GM21737 (cell line): ENCODE data around the gene TAS1R3.

Source experiments
- ATAC-seq: cut with Tn5 transposase; IDR thresholded peaks from one replicate; pipeline ENCODE4 v1.9.1; 2021; ENCODE audit warnings: mild to moderate bottlenecking, moderate library complexity; ENCODE audit not compliant: unreplicated experiment

Gene TAS1R3

GRCh38 chr1:1331068-1331965, at the start of gene TAS1R3:
Gene TAS1R3, plus strand, starts transcription at chr1:1331280. Its CDS starts 66 bp downstream, at chr1:1331346.
- no peak for ATAC-seq

GRCh38 chr1:1281533-1282321, 49.4 kb upstream of the TAS1R3 start:
- no peak for ATAC-seq

GRCh38 chr1:1282998-1283397, 48.1 kb upstream of the TAS1R3 start:
- no peak for ATAC-seq

- ATAC-seq = no peak
Measured at GRCh38 chr1:1283821-1284220, 47.3 kb upstream of the TAS1R3 start.

GRCh38 chr1:1284221-1285101, 46.6 kb upstream of the TAS1R3 start:
- ATAC-seq = no peak

- ATAC-seq = no peak
Measured at GRCh38 chr1:1285102-1285571, 45.9 kb upstream of the TAS1R3 start.

DNA sequence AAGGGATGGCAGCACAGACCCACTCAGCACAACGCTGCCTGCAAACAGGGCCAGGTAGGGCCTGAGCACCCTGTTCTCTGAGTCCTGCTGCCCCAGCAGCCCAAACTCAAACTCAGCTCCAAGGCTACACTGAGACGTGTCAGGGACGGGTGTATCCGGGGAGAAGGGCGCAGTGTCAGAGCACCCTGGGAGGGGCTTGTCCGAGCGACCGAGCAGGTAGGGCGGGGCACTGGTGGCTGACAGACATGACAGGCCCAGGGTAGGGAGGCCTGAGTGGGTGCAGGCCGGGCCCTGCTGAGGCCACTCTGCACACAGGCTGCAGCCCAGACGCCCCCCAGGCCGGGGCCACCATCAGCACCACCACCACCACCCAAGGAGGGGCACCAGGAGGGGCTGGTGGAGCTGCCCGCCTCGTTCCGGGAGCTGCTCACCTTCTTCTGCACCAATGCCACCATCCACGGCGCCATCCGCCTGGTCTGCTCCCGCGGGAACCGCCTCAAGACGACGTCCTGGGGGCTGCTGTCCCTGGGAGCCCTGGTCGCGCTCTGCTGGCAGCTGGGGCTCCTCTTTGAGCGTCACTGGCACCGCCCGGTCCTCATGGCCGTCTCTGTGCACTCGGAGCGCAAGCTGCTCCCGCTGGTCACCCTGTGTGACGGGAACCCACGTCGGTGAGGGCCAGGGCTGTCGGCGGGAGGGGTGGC, 45.3 kb upstream of the TAS1R3 start:
- no peak for ATAC-seq

DNA sequence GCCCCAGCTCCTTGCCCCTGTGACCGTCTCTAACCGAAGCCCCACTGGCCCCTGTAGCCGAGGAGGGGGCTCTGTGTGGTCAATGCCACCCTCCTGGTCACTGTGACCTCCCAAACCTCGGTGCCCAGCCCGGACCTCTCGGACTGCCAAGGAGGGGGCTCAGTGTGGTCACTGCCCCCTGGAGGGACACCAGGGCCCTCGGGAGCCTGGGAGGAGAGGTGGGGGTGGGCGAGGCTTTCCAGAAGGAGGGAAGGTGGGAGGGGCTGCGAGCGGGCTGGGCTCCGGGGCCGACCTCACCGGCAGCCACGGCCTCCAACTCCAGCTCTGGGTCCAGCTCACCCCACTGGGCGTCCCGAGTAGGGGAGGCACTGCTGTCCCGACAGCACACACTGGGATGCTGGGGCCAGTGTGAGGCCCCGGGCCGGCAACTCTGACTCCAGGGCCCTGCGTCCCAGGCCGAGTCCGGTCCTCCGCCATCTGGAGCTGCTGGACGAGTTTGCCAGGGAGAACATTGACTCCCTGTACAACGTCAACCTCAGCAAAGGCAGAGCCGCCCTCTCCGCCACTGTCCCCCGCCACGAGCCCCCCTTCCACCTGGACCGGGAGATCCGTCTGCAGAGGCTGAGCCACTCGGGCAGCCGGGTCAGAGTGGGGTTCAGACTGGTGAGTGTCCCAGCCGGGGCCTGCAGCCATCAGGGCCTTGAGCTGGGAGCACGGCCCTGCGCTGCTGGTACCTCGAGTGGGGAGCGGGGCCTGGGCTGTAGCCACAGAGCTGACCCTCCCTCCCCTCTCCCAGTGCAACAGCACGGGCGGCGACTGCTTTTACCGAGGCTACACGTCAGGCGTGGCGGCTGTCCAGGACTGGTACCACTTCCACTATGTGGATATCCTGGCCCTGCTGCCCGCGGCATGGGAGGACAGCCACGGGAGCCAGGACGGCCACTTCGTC, 44.5 kb upstream of the TAS1R3 start:
- ATAC-seq = no peak

- ATAC-seq = no peak
Measured at GRCh38 chr1:1287288-1288110, 43.6 kb upstream of the TAS1R3 start.

DNA sequence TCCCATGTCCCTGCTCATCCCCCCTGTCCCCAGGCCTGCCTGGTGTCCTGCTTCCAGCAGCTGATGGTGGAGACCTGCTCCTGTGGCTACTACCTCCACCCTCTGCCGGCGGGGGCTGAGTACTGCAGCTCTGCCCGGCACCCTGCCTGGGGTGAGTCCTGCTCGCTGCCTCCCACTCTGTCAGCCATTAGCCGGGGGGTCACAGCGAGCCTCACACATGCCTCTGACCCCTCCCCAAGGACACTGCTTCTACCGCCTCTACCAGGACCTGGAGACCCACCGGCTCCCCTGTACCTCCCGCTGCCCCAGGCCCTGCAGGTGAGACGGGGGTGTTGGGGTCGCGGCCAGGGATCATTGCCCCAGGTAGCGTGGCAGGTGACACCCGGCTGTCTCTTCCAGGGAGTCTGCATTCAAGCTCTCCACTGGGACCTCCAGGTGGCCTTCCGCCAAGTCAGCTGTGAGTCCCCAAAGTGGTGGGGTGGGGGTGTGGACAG, 40.8 kb upstream of the TAS1R3 start:
- ATAC-seq = no peak

DNA sequence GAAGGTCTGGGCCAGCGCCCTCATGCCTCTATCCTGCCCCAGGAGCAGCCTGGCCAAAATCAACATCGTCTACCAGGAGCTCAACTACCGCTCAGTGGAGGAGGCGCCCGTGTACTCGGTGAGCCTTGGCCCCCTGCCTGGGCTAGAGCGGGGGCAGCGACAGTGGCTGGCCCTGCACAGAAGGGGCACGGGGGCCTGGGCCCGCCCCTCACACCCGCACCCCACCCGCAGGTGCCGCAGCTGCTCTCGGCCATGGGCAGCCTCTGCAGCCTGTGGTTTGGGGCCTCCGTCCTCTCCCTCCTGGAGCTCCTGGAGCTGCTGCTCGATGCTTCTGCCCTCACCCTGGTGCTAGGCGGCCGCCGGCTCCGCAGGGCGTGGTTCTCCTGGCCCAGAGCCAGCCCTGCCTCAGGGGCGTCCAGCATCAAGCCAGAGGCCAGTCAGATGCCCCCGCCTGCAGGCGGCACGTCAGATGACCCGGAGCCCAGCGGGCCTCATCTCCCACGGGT, 40.0 kb upstream of the TAS1R3 start:
- ATAC-seq = no peak

GRCh38 chr1:1291548-1292441, 39.3 kb upstream of the TAS1R3 start:
- ATAC-seq = no peak

DNA sequence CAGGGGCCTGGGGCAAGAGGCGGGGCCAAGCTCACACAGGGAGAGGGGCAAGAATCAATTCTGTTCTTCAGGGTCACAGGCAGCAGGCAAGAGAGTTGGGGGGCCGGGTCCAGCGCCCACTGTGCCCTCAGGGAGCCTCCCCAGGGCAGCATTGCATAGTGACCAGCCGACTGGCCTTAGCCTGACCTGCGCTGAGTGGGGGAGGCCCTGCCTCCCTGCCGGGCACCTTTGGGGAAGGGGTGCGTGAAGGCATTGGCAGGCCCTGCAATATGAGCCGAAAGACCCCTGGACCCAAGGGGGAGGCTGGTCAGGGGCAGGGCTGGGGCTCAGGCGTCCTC, 38.7 kb upstream of the TAS1R3 start:
- no peak for ATAC-seq

GRCh38 chr1:1292851-1293250, 38.2 kb upstream of the TAS1R3 start:
- no peak for ATAC-seq

GRCh38 chr1:1293263-1294249, 37.5 kb upstream of the TAS1R3 start:
- ATAC-seq = no peak
